GM12878 (cell line): ENCODE data around the gene SMAP1. TPM values are rescaled to one million over a fixed set of nuclear protein-coding genes. Genes with fewer than 3 reads are reported as not detected.

ENCODE experiments used
- ATAC-seq: fragments of 200-7000 bp; cut with Tn5 transposase; 3 replicates; pipeline ENCODE4 v1.9.1; 2020; ENCODE audit warnings: mild to moderate bottlenecking, moderate library complexity
- BruUV-seq: library from RNA; stranded (reverse); fragments of 400-500 nt; replicated peaks from 2 replicates; lab custom pipeline; 2021; lab: Mats Ljungman, UMichigan
- CTCF ChIA-PET: fragments of 300-600 bp; sonication (Branson Sonifier 250); formaldehyde crosslinking; extraction: SDS; loops from one replicate; lab custom pipeline; 2021; ENCODE audit warnings: inconsistent platforms; lab: Yijun Ruan, JAX
- POLR2A ChIA-PET: fragments of 350-600 bp; formaldehyde crosslinking; extraction: SDS; loops from one replicate; lab custom pipeline; 2021; ENCODE audit warnings: inconsistent platforms; lab: Charles Lee
- RAD21 ChIA-PET: fragments of 300-600 bp; sonication (Branson Sonifier 250); formaldehyde crosslinking; loops from one replicate; lab custom pipeline; 2023; ENCODE audit warnings: antibody characterized with exemption; ENCODE audit not compliant: unreplicated experiment; lab: Charles Lee
- SMC1A ChIA-PET: fragments of 300-600 bp; sonication (Branson Sonifier 250); formaldehyde crosslinking; loops from one replicate; lab custom pipeline; 2023; ENCODE audit not compliant: unreplicated experiment, uncharacterized antibody; lab: Charles Lee
- DNase-seq: peaks from one replicate; pipeline ENCODE4 v3.0.0-alpha.2; 2011; ENCODE audit warnings: low read depth, low spot score
- FAIRE-seq: peaks from 3 replicates; lab custom pipeline; 2011; peaks lifted over from hg19 to GRCh38; lab: Jason Lieb, UNC
- H2AFZ ChIP-seq: 2 replicates; pipeline ENCODE4 v1.6.0; 2011; ENCODE audit warnings: low read depth, low read length, control low read depth; ENCODE audit not compliant: control insufficient read depth
- H3K27ac ChIP-seq: 2 replicates; pipeline ENCODE4 v1.5.1; 2011; ENCODE audit warnings: control low read depth; ENCODE audit not compliant: control insufficient read depth, insufficient read depth
- H3K27me3 ChIP-seq, 2 experiments: replicated peaks in 1 of 2; 2 replicates each; pipeline versions ENCODE4 v1.6.0 to v1.6.1; 2011; ENCODE audit warnings: low read length in 1 of 2; ENCODE audit not compliant: control insufficient read depth in 2 of 2, insufficient read depth in 2 of 2
- H3K36me3 ChIP-seq, 2 experiments: 2 replicates each; pipeline ENCODE4 v1.5.1; 2011; ENCODE audit warnings: low read length in 1 of 2; ENCODE audit not compliant: control insufficient read depth in 2 of 2, insufficient read depth in 2 of 2
- H3K4me1 ChIP-seq: 2 replicates; pipeline ENCODE4 v1.6.1; 2011; ENCODE audit warnings: mild to moderate bottlenecking, low read length, moderate library complexity, mixed read lengths; ENCODE audit not compliant: control insufficient read depth, insufficient read depth
- H3K4me2 ChIP-seq: 2 replicates; pipeline ENCODE4 v1.6.0; 2011; ENCODE audit warnings: control low read depth; ENCODE audit not compliant: control insufficient read depth, insufficient read depth
- H3K4me3 ChIP-seq: fragments of 200-600 bp; sonication (generic); 2 replicates; pipeline ENCODE4 v1.5.1; 2016
- H3K79me2 ChIP-seq: 2 replicates; pipeline ENCODE4 v1.6.0; 2011; ENCODE audit warnings: low read length; ENCODE audit not compliant: control insufficient read depth, insufficient read depth
- H3K9ac ChIP-seq: 2 replicates; pipeline ENCODE4 v1.8.0; 2011; ENCODE audit warnings: low read length, control low read depth, mixed read lengths; ENCODE audit not compliant: control insufficient read depth, insufficient read depth
- H3K9me3 ChIP-seq: replicated peaks from 3 replicates; pipeline ENCODE4 v1.5.1; 2011; ENCODE audit warnings: mild to moderate bottlenecking, low read length; ENCODE audit not compliant: control insufficient read depth, insufficient read depth
- H4K20me1 ChIP-seq: 2 replicates; pipeline ENCODE4 v1.6.0; 2011; ENCODE audit not compliant: control insufficient read depth, insufficient read depth
- CTCF ChIP-seq, 3 experiments: IDR thresholded peaks in 2 of 3; conservative IDR thresholded peaks in 1 of 3; 2 replicates each; pipeline ENCODE4 v1.5.1; 2011; ENCODE audit warnings: low read depth in 3 of 3, low read length in 3 of 3, mild to moderate bottlenecking in 3 of 3, control low read depth in 2 of 3, moderate library complexity in 2 of 3, inconsistent platforms in 1 of 3, mixed read lengths in 1 of 3; ENCODE audit not compliant: control insufficient read depth in 2 of 3, insufficient read depth in 1 of 3; ENCODE audit errors: extremely low read depth in 1 of 3
- ETV6 ChIP-seq, 2 experiments: fragments of 450-650 bp in 1 of 2; IDR thresholded peaks in 1 of 2; conservative IDR thresholded peaks in 1 of 2; 2 replicates each; pipeline ENCODE4 v1.6.1; 2014; ENCODE audit warnings: antibody characterized with exemption in 1 of 2, borderline replicate concordance in 1 of 2, low read depth in 1 of 2, mild to moderate bottlenecking in 1 of 2, moderate library complexity in 1 of 2
- HSF1 ChIP-seq: fragments of 150-350 bp; IDR thresholded peaks from 2 replicates; pipeline ENCODE4 v1.6.1; 2014; ENCODE audit warnings: mild to moderate bottlenecking, low read depth, low read length
- MYB ChIP-seq: fragments of 150-350 bp; IDR thresholded peaks from 2 replicates; pipeline ENCODE4 v1.6.1; 2014; ENCODE audit warnings: mild to moderate bottlenecking, low read depth, low read length, borderline replicate concordance
- RB1 ChIP-seq: fragments of 450-650 bp; formaldehyde crosslinking; IDR thresholded peaks from 2 replicates; pipeline ENCODE4 v1.6.1; 2017; ENCODE audit warnings: mild to moderate bottlenecking, borderline replicate concordance
- SPI1 ChIP-seq: IDR thresholded peaks from 2 replicates; pipeline ENCODE4 v1.6.1; 2011; ENCODE audit warnings: low read depth, mild to moderate bottlenecking, low read length, moderate library complexity, borderline replicate concordance; ENCODE audit not compliant: insufficient read depth
- TARDBP ChIP-seq: IDR thresholded peaks from 2 replicates; pipeline ENCODE4 v1.6.1; 2016; ENCODE audit warnings: borderline replicate concordance
- ZNF24 ChIP-seq: fragments of 450-650 bp; IDR thresholded peaks from 2 replicates; pipeline ENCODE4 v1.6.1; 2017; ENCODE audit warnings: antibody characterized with exemption, mild to moderate bottlenecking
- WGBS: methylation state at CpG from one replicate; pipeline ENCODE4 v1.1.6; 2016; ENCODE audit warnings: low lambda C conversion rate; ENCODE audit not compliant: insufficient replicate concordance, insufficient coverage; ENCODE audit errors: missing lambda C conversion rate; 5-methylcytosine and 5-hydroxymethylcytosine counted together
- in situ Hi-C: fragments of 300-500 bp; cut with MboI; formaldehyde crosslinking; loops from 9 replicates; pipeline ENCODE4 v1.14.3; 2018; ENCODE audit warnings: mixed read lengths
- intact Hi-C: fragments of 100-400 bp; cut with micrococcal nuclease; formaldehyde crosslinking; loops from one replicate; pipeline ENCODE4 v1.14.2; 2022; ENCODE audit not compliant: unreplicated experiment
- polyA plus RNA-seq, 11 experiments: library from polyadenylated mRNA; depleted of rRNA in 4 of 11; unstranded in 6 of 11; stranded (reverse) in 5 of 11; fragments of >200 nt; fragmentation: Nextera tagmentation in 4 of 11; fragmentation: Illumina TruSeq in 1 of 11; extraction: Ambion mirVana in 4 of 11; extraction: Trizol in 1 of 11; gene quantifications; 1 replicate in 1 of 11; 2 replicates in 10 of 11; pipeline versions ENCODE4 v1.2.1 to v1.2.3, GENCODE V29; 2011 to 2016; ENCODE audit warnings: inconsistent platforms in 2 of 11, missing spikeins in 2 of 11, low read depth in 1 of 11
- total RNA-seq, 4 experiments: library from RNA; depleted of rRNA in 3 of 4; stranded (reverse); fragments of >200 nt in 3 of 4; fragmentation: Illumina TruSeq in 1 of 4; extraction: Trizol in 1 of 4; gene quantifications; 2 replicates each; pipeline versions ENCODE4 v1.2.1 to v1.2.3, GENCODE V29; 2013 to 2021
- TF ChIP-seq, protein P1 (sequence below): fragments of 450-650 bp; IDR thresholded peaks from 2 replicates; pipeline ENCODE4 v1.6.1; 2018; ENCODE audit warnings: borderline replicate concordance, mild to moderate bottlenecking; ENCODE audit not compliant: partially characterized antibody

The SMAP1 gene
- total and polyA plus RNA-seq, 10 of the 15 experiments (the other 5 are each of a cell fraction or from before 2014, with no cell fraction given): 13.7 to 33.9 (median 25.3) TPM

DNA sequence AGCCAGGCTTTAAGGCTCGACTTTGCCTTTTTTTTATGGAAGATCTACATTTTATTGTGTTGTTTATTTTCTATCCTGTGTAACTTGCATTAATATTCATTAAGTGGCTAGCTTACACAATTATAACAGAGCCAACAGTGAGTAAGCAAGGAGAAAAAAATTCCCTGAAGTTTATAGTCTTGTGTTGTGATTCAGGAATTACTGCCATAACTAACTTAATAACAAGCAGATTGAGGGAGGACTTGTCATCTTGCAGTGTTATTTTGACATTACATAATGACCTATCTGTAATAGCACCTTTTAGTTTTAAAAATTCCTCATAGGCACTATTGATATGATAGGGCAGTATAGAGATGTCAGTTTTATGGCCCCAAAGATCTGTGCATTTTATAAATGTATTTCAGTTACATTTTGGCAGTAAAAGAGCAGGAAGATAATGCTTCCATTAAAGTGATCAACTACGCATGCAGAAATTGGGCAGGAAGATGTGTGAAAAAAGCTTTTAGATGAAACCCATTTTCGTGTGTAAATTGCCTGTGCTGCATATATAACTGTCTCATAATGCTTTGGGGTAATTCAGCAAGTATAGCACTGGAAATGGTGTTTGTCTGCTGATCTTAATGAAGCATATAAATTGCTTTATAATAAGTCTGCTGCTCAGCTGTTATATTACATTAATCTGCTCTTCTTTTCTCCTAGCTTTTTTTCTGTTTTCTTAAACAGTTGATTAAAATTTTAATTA lies 123.0 kb downstream of the SMAP1 start (continued):
- no peak for TF ChIP-seq HSF1

DNA sequence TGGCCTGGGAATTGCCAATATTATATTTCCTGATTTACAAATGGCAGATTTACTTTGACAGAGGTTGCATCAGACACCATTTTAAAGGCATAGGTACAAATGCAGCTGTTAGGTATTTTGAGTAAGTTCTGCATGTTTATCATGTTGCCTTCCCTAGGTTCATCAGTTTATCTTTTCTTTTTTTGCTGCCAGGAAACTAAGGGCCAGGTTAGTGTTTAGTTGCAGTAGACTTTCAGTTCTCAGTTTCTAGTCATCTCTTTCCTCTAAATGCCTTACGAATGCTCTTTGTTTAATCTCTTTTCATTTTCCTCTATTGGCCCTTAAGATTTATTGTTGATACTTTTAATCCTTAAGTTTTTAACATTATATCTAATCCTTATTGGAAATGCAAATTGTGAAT lies 129.9 kb downstream of the SMAP1 start:
- no peak for TF ChIP-seq ZNF24
- no peak for TF ChIP-seq ETV6 (conservative IDR thresholded peaks at IDR 0.05 in 1 of 2, IDR thresholded peaks at IDR 0.05 in 1 of 2; ENCODE audit: borderline replicate concordance in 1 of 2, low read depth in 1 of 2)
- TF ChIP-seq MYB: no peak
- TF ChIP-seq CTCF (IDR thresholded peaks at IDR 0.05 in 2 of 3, conservative IDR thresholded peaks at IDR 0.05 in 1 of 3; ENCODE audit: control insufficient read depth in 2 of 3, extremely low read depth in 1 of 3, insufficient read depth in 1 of 3, low read depth in 3 of 3, low read length in 3 of 3): no peak
- TF ChIP-seq, protein P1, sequence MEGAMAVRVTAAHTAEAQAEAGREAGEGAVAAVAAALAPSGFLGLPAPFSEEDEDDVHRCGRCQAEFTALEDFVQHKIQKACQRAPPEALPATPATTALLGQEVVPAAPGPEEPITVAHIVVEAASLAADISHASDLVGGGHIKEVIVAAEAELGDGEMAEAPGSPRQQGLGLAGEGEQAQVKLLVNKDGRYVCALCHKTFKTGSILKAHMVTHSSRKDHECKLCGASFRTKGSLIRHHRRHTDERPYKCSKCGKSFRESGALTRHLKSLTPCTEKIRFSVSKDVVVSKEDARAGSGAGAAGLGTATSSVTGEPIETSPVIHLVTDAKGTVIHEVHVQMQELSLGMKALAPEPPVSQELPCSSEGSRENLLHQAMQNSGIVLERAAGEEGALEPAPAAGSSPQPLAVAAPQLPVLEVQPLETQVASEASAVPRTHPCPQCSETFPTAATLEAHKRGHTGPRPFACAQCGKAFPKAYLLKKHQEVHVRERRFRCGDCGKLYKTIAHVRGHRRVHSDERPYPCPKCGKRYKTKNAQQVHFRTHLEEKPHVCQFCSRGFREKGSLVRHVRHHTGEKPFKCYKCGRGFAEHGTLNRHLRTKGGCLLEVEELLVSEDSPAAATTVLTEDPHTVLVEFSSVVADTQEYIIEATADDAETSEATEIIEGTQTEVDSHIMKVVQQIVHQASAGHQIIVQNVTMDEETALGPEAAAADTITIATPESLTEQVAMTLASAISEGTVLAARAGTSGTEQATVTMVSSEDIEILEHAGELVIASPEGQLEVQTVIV: no peak
- no peak for TF ChIP-seq RB1
- no peak for TF ChIP-seq TARDBP
- TF ChIP-seq SPI1: peak; percentile 30; the same call in 1 of the 2 replicates
- ChIA-PET RAD21 (no interaction called here), CTCF (no interaction called here), POLR2A (no interaction called here), SMC1A (no interaction called here)
- Histone ChIP-seq H3K36me3 (no peaks in the 10 kb centered on the region), H3K9ac (no peak overlapping the region), H3K9me3 (no peaks in the 10 kb centered on the region), H3K27me3 (no peaks in the 10 kb centered on the region), H4K20me1 (no peaks in the 10 kb centered on the region), H3K4me1 (no peaks in the 10 kb centered on the region), H3K4me3 (no peak overlapping the region), H2AFZ (no peak overlapping the region), H3K27ac (no peak overlapping the region), H3K79me2 (no peaks in the 10 kb centered on the region), H3K4me2 (no peak overlapping the region)
- no TSS peak for BruUV-seq
- FAIRE-seq: peak; percentile 88
- ATAC-seq: peak; percentile 90
- in situ Hi-C loops (no loop called here), intact Hi-C loops (no loop called here)
- 5% methylated on average over 1 of the region's 1 CpG for WGBS
- peak; percentile 5 for DNase-seq
